Nephron progenitor cell (in vitro differentiated cells): Measurements from ENCODE around the gene AGO4.
A peak's percentile ranks its signal among the peaks of the same experiment; 100 is the strongest.

Source experiments
- DNase-seq: peaks from one replicate; pipeline ENCODE4 v3.0.0; 2021
- H3K27ac Mint-ChIP-seq: 2 replicates; pipeline ENCODE4 v1.8.0; 2021; ENCODE audit warnings: mild to moderate bottlenecking, moderate library complexity, mixed read lengths
- H3K27me3 Mint-ChIP-seq: 2 replicates; pipeline ENCODE4 v1.8.0; 2021; ENCODE audit warnings: mild to moderate bottlenecking, low read depth, mixed read lengths; ENCODE audit not compliant: poor library complexity
- H3K36me3 Mint-ChIP-seq: 2 replicates; pipeline ENCODE4 v1.8.0; 2021; ENCODE audit warnings: low read depth, mixed read lengths
- H3K4me1 Mint-ChIP-seq: 2 replicates; pipeline ENCODE4 v1.8.0; 2021; ENCODE audit warnings: mixed read lengths
- H3K4me3 Mint-ChIP-seq: 2 replicates; pipeline ENCODE4 v1.8.0; 2021; ENCODE audit warnings: mild to moderate bottlenecking, moderate library complexity, mixed read lengths
- H3K9me3 Mint-ChIP-seq: 2 replicates; pipeline ENCODE4 v1.8.0; 2021; ENCODE audit warnings: mild to moderate bottlenecking, moderate library complexity, mixed read lengths
- CTCF ChIP-seq: fragments of 200-600 bp; sonication (generic); IDR thresholded peaks from 2 replicates; pipeline ENCODE4 v1.5.0; 2021; ENCODE audit warnings: antibody characterized with exemption

The AGO4 gene

GRCh38 chr1:35876988-35877387 lies 69.2 kb downstream of the AGO4 start:
- Mint-ChIP-seq H3K27ac (no peak overlapping the region), H3K9me3 (no peaks in the 10 kb centered on the region), H3K4me1 (no peaks in the 10 kb centered on the region), H3K36me3 (no peaks in the 10 kb centered on the region), H3K4me3 (no peak overlapping the region), H3K27me3 (peaks cover 20% of the 10 kb centered on the region)
- TF ChIP-seq CTCF: no peak
- peak; percentile 63 for DNase-seq

- Mint-ChIP-seq H3K9me3 (no peaks in the 10 kb centered on the region), H3K36me3 (no peaks in the 10 kb centered on the region), H3K4me3 (peak overlapping the region; percentile 26), H3K4me1 (peaks cover 29% of the 10 kb centered on the region), H3K27ac (no peak overlapping the region), H3K27me3 (peaks cover 20% of the 10 kb centered on the region)
- TF ChIP-seq CTCF: no peak
- no peak for DNase-seq
These were observed 74.0 kb downstream of the AGO4 start for GRCh38 chr1:35881850-35882273.

- Mint-ChIP-seq H3K27me3 (peaks cover 20% of the 10 kb centered on the region), H3K4me1 (peaks cover 36% of the 10 kb centered on the region), H3K4me3 (peak overlapping the region; percentile 26), H3K9me3 (no peaks in the 10 kb centered on the region), H3K36me3 (no peaks in the 10 kb centered on the region), H3K27ac (no peak overlapping the region)
- no peak for TF ChIP-seq CTCF
- no peak for DNase-seq
These were observed 74.7 kb downstream of the AGO4 start for GRCh38 chr1:35882586-35882944.

GRCh38 chr1:35882945-35883634 lies 75.3 kb downstream of the AGO4 start, which contains the start of gene AGO1:
TSS of gene AGO1 (plus strand) at chr1:35883209. CDS start at chr1:35883422, 213 bp downstream.
- peak; percentile 99 for DNase-seq
- peak; percentile 91 for TF ChIP-seq CTCF
- Mint-ChIP-seq H3K27ac (peak within 1 kb of the TSS; percentile 76), H3K9me3 (no peaks in the 10 kb centered on the region), H3K27me3 (peaks cover 18% of the 10 kb centered on the region), H3K4me1 (peaks cover 41% of the 10 kb centered on the region), H3K4me3 (peak within 1 kb of the TSS; percentile 96), H3K36me3 (no peaks in the 10 kb centered on the region)

- TF ChIP-seq CTCF: no peak
- H3K4me3 Mint-ChIP-seq: peak overlapping the region; percentile 96
- no peaks in the 10 kb centered on the region for H3K9me3 Mint-ChIP-seq
- DNase-seq: peak; percentile 77
- H3K36me3 Mint-ChIP-seq: peaks cover 5% of the 10 kb centered on the region
- peaks cover 15% of the 10 kb centered on the region for H3K27me3 Mint-ChIP-seq
- peak overlapping the region; percentile 76 for H3K27ac Mint-ChIP-seq
- H3K4me1 Mint-ChIP-seq: peaks cover 47% of the 10 kb centered on the region
These were observed 75.9 kb downstream of the AGO4 start for GRCh38 chr1:35883635-35884101.

GRCh38 chr1:35884934-35885333 lies 77.1 kb downstream of the AGO4 start:
- no peaks in the 10 kb centered on the region for H3K9me3 Mint-ChIP-seq
- peaks cover 50% of the 10 kb centered on the region for H3K4me1 Mint-ChIP-seq
- no peak for TF ChIP-seq CTCF
- peak overlapping the region; percentile 96 for H3K4me3 Mint-ChIP-seq
- no peak overlapping the region for H3K27ac Mint-ChIP-seq
- peaks cover 13% of the 10 kb centered on the region for H3K36me3 Mint-ChIP-seq
- no peak for DNase-seq
- peaks cover 12% of the 10 kb centered on the region for H3K27me3 Mint-ChIP-seq
